Breast epithelium (tissue), 3 donors: ENCODE data around the gene DNASE1L3.

Experiments used
- POLR2A ChIP-seq: fragments of 450-650 bp; IDR thresholded peaks from one replicate; pipeline ENCODE4 v1.6.1; 2016; ENCODE audit warnings: antibody characterized with exemption, mild to moderate bottlenecking, moderate library complexity
- POLR2AphosphoS5 ChIP-seq, 3 donors: sonication (generic); formaldehyde crosslinking; IDR thresholded peaks; one replicate each; pipeline ENCODE4 v1.6.1; 2017; ENCODE audit warnings: antibody characterized with exemption in 3 of 3
- TF ChIP-seq, protein P1 (sequence below), 3 donors: fragments of 450-650 bp; IDR thresholded peaks; one replicate each; pipeline ENCODE4 v1.5.1; 2016 to 2017; ENCODE audit warnings: antibody characterized with exemption in 3 of 3, mild to moderate bottlenecking in 3 of 3, moderate library complexity in 3 of 3

GRCh38 chr3:58169371-58169770 lies 41.4 kb downstream of the DNASE1L3 start:
- TF ChIP-seq, protein P1, sequence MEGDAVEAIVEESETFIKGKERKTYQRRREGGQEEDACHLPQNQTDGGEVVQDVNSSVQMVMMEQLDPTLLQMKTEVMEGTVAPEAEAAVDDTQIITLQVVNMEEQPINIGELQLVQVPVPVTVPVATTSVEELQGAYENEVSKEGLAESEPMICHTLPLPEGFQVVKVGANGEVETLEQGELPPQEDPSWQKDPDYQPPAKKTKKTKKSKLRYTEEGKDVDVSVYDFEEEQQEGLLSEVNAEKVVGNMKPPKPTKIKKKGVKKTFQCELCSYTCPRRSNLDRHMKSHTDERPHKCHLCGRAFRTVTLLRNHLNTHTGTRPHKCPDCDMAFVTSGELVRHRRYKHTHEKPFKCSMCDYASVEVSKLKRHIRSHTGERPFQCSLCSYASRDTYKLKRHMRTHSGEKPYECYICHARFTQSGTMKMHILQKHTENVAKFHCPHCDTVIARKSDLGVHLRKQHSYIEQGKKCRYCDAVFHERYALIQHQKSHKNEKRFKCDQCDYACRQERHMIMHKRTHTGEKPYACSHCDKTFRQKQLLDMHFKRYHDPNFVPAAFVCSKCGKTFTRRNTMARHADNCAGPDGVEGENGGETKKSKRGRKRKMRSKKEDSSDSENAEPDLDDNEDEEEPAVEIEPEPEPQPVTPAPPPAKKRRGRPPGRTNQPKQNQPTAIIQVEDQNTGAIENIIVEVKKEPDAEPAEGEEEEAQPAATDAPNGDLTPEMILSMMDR (IDR thresholded peaks at IDR 0.05) = no peak
- TF ChIP-seq POLR2A = no peak
- no peak for TF ChIP-seq POLR2AphosphoS5 (IDR thresholded peaks at IDR 0.05)
